ENCODE results near the gene GPC6.

DNA sequence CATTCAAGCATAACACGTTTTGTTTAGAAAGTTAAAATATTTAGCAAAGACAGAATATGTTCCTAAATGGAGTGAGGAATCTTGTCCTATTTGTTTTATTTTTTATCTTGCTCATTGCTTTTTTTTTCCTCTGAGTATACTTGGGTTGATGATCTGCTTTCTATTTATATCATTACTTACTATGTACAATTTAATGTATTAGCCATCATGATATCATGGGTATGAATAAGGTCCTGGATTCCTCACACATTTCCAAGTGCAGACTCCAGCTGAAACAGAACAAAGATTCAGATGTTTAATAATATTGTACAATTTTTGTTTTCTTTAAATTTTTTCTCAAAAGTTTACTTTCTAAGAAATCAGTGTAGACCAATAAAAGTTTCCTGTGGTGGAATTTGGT lies 388.2 kb downstream of the GPC6 start:
- TF ChIP-seq, protein P1, sequence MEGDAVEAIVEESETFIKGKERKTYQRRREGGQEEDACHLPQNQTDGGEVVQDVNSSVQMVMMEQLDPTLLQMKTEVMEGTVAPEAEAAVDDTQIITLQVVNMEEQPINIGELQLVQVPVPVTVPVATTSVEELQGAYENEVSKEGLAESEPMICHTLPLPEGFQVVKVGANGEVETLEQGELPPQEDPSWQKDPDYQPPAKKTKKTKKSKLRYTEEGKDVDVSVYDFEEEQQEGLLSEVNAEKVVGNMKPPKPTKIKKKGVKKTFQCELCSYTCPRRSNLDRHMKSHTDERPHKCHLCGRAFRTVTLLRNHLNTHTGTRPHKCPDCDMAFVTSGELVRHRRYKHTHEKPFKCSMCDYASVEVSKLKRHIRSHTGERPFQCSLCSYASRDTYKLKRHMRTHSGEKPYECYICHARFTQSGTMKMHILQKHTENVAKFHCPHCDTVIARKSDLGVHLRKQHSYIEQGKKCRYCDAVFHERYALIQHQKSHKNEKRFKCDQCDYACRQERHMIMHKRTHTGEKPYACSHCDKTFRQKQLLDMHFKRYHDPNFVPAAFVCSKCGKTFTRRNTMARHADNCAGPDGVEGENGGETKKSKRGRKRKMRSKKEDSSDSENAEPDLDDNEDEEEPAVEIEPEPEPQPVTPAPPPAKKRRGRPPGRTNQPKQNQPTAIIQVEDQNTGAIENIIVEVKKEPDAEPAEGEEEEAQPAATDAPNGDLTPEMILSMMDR (conservative IDR thresholded peaks at IDR 0.05; ENCODE audit: low read length): no peak
- no peak for TF ChIP-seq EZH2phosphoT487 (IDR thresholded peaks at IDR 0.05; ENCODE audit: borderline replicate concordance, low read depth, low read length)

Measured in OCI-LY7 (cell line).